Medulla oblongata (tissue), 1 donor: ENCODE results near the gene PIPOX.

ENCODE experiments used
- DNase-seq: peaks from one replicate; pipeline ENCODE4 v3.0.0-alpha.2; 2015; ENCODE audit errors: extremely low spot score

Gene PIPOX

GRCh38 chr17:29048440-29049368 lies 5.8 kb downstream of the PIPOX start:
- no peak for DNase-seq

DNA sequence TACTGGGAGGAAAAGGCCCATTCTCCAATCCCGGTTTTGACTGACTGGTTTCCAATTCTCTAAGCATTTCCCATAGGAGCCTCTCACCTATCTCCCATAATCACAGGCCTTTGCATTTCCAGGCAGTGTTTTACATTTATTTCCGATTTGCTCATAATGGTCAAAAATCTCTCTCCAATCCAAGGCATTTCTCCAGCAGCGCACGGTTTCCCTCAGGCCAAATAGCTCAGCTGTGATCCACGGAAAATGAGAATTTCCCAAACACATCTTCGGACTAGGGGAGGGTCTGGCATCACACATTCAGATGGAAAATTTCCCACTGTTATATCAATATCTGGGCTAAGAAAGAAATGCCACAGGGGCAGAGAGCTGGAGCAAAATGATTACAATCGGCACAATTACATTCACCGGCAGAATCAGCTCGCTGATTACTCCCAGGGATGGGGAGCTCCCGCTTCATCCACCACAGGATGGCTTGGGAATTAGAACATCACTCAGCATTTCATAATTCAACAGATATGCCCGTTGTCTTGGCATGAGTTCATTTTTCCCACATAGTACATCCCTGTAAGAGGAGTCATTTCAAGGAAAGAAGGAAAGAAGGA lies 6.7 kb downstream of the PIPOX start:
- DNase-seq, result no peak

DNA sequence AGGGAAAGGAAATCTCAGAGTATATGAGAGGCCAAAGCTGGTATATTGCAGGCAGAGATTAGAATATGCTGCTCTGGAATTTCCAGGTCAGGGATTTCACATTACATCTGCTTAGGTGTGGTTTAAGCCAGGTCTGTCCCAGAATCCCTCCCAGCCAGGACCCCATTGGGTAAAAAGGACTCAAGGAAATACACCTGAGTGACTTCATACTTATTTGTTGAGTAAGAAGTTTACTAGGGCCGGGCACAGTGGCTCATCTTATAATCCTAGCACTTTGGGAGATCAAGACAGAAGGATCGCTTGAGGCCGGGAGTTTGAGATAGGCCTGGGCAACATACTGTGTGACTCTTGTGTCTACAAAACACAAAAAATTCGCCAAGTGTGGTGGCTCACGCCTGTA lies 7.2 kb downstream of the PIPOX start:
- DNase-seq, result no peak

DNA sequence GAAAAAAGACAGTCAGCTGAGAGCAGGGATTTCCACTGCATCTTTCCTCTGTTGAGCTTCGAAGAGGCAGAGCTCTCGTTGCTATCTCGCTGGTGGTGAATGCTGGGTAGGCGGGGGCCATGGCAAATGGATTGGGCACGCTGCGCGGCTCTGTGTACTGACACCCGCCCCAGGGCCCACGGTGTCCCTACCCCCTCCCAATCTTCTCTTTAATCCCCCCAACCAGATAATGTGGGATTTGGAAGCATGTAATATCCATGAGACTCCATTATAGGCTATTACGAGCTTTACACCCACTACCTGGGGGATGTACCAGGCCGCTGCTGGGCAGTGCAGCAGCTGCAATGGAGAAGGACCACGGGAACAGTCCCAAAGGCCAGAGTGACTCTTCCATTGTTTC lies 8.3 kb downstream of the PIPOX start:
- DNase-seq, result no peak

- no peak for DNase-seq
Measured at GRCh38 chr17:29051731-29052130, 8.8 kb downstream of the PIPOX start.

DNA sequence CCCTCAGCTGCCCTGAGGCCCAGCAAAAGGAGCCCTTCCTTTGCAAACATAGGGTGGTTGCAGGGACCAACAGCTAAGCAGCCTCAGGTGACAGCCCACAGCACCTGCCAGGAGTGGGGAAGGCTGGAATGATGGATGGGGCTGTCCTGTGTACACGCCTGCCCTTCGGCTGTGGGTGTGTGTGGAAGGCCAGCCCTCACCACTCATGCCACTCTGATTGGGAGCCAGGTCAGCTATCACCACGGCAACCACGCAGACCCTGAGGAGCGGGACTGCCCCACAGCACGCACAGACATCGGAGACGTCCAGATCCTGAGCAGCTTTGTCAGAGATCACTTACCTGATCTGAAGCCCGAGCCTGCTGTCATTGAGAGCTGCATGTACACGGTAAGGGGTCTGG lies 11.9 kb downstream of the PIPOX start:
- DNase-seq, result no peak

DNA sequence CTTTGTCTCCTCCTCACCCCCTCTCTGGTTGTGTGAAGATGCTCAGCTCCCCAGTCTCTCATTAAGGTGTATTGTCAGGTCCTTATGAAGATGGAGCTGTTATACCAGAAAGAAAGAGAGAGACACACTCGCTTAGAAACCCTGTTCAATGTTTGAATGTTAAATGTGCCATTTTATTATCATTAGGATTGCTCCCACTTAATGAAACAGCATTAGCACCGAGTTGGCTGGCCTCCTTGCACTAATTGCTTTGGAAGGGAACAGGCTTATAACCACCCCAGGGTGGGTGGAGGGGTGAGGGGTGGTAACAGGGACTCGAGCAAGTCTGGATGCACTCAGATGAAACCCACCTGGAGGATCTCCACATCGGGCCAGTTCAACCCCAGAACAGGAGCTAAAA lies 14.4 kb downstream of the PIPOX start:
- no peak for DNase-seq

DNA sequence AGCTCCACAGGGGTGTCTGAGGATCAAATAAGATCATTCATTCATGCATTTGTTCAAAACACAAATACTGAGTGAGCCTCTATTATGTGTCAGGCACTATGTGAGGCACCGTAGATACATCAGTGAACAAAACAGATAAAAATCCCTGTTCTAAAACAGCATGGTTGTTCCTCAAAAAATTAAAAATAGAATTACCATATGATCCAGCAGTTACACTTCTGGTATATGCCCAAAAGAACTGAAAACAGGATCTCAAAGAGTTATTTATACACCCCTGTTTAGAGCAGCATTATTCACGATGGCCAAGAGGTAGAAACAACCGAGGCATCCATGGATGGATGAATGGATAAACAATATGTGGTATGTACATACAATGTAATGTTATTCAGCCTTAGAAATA lies 15.4 kb downstream of the PIPOX start:
- no peak for DNase-seq

- DNase-seq, result no peak
Measured at GRCh38 chr17:29059281-29059680, 16.3 kb downstream of the PIPOX start.

- DNase-seq, result no peak
Measured at GRCh38 chr17:29060475-29060874, 17.5 kb downstream of the PIPOX start.

DNA sequence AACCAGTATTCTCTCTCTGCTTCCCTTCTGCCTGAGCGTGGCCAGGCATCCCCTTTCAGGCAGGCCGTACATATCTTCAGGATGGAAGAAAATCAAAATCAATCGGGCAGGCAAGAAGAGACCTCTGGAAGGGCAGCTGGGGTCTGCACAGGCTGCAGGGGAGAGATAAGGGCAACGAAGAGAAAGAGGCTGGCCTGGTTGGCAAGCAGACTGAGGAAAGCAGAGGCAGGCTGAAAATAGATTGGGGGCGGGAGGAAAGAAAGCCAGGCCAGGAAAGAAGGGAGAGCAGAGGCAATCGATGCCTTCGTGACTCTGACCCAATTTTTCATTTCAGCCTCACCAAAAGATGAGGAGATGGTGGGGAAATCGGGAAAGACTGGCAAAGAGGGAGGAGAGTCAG lies 18.1 kb downstream of the PIPOX start:
- DNase-seq, result no peak

DNA sequence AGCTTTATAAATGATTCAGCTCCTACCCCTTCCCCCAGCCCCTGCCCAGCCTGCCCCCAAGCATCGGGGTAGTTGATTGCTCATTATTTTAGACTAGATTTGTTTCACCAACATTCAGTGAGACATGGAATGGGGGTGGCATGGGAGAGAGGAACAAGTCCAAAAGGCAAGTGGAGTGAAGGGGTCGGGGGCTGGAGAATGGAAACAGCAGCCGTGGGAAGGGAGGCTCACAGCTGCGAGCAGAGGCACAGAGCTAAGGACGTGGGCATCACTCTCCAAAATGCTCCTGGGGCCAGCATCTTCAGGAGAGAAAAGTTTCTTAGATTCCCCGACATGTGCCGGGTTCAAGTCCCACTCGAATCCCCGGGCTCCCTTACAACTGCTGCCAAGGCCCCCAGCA lies 19.3 kb downstream of the PIPOX start:
- DNase-seq, result no peak

DNA sequence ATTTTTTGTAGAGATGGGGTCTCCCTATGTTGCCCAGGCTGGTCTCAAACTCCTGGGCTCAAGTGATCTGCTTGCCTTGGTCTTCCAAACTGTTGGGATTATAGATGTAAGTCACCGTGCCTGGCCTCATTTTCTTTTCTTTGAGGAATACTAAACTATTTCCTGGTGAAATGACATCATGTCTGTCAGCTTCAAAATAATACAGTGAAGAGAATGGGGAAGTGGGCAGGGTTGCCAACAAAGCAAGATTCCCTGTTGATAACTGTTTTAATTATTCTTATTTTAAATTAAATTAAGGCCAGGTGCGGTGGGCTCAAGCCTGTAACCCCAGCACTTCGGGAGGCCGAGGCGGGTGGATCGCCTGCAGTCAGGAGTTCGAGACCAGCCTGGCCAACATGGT lies 21.1 kb downstream of the PIPOX start:
- no peak for DNase-seq

- DNase-seq, result no peak
Measured at GRCh38 chr17:29066047-29066446, 23.1 kb downstream of the PIPOX start.

DNA sequence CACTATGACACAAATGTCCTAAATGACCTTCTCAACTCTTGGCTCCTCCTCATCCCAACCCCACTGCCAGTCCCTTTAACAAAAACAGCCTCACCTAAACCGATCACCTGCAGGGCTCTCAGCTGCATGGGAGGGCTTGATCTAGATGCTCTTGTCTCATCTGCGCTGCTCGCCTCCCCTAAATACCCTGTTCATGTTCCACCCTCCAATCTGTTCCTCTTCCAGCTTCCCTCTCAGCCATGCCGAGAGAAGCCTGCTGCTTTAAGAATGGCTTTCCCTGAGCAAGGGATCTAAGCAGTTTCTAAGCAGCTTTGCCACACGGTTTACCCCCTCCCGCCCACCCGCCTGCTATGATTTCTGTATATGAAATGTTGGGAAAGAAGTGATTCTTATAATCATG lies 23.7 kb downstream of the PIPOX start:
- no peak for DNase-seq

GRCh38 chr17:29068818-29069217 lies 25.9 kb downstream of the PIPOX start:
- peak; percentile 67 for DNase-seq

DNA sequence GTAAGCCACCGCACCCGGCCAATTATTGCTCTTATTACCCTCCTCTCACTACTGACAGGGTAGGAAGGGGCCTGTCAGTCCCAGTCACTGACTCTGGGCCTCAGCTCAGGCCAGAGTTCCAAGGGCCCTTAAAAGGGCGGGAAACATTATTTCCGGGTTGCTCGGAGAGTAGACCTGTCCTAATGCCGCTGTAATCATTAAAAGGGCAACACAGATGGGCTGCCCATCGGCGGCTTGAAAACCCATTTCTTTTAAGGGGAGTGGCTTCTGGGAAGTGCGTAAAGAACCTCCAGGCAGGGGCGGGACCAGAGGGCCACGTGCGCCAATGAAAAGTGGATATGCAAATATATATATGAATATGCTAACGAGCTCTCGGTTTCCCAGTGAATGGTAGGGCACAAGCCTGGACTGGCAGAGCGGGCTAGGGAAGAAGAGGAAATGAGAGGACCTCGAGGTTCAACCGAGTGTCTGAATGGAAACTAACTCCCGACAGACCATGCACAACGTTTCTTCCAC lies 26.6 kb downstream of the PIPOX start:
- DNase-seq, result no peak

GRCh38 chr17:29070308-29070707 lies 27.4 kb downstream of the PIPOX start:
- DNase-seq, result no peak

- DNase-seq, result peak; percentile 33
Measured at GRCh38 chr17:29070781-29071180, 27.8 kb downstream of the PIPOX start.

- DNase-seq, result no peak
Measured at GRCh38 chr17:29071303-29071702, 28.4 kb downstream of the PIPOX start.

DNA sequence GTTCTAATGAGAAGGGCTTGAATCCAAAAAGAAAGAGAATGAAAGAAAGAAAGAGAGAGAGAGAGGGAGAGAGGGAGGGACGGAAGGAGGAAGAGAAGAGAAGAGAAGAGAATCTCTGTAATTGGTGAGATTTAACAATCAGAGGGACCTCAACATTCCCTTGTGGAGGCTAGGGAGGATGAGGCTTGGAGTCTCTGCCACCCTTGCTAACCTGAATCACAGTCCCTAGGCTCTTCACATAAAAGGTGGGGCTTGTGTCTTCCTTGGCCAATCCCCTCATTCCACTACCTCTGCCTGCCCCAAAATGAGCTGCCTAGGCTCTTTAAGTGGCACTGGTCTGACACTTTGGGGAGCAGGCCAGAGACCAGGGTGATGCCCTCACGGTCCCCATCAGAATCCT lies 30.1 kb downstream of the PIPOX start:
- no peak for DNase-seq

GRCh38 chr17:29073520-29073919 lies 30.6 kb downstream of the PIPOX start:
- DNase-seq, result no peak

GRCh38 chr17:29074488-29074887 lies 31.5 kb downstream of the PIPOX start:
- DNase-seq, result no peak
